HepG2 (cell line): ENCODE data around the gene MATN1. TPM values are rescaled to one million over a fixed set of nuclear protein-coding genes. Genes with fewer than 3 reads are reported as not detected.

ENCODE experiments used
- CCAR2 ChIP-seq: fragments of 200-400 bp; formaldehyde crosslinking; optimal IDR thresholded peaks from 2 replicates; pipeline ENCODE3; 2018; ENCODE audit warnings: low read depth, mild to moderate bottlenecking, low read length, moderate library complexity
- CHD4 ChIP-seq: fragments of 200-600 bp; sonication (generic); IDR thresholded peaks from 2 replicates; pipeline ENCODE4 v1.7.0; 2017; ENCODE audit warnings: mild to moderate bottlenecking, low read length, borderline replicate concordance
- CREB1 ChIP-seq, 2 experiments: fragments of 450-650 bp in 1 of 2; IDR thresholded peaks; 2 replicates each; pipeline ENCODE4 v1.6.1; 2016 to 2017; ENCODE audit warnings: control low read depth in 1 of 2, mild to moderate bottlenecking in 1 of 2, missing compliant biosample characterization in 1 of 2, missing genetic modification characterization in 1 of 2
- CTCF ChIP-seq: sonication (generic); formaldehyde crosslinking; IDR thresholded peaks from 2 replicates; pipeline ENCODE4 v1.5.0; 2020; ENCODE audit warnings: mild to moderate bottlenecking, missing genetic modification reagents, moderate library complexity
- GATAD1 ChIP-seq: IDR thresholded peaks from 2 replicates; pipeline ENCODE4 v1.6.1; 2016; ENCODE audit warnings: missing genetic modification reagents, missing compliant biosample characterization
- KLF15 ChIP-seq: sonication (generic); formaldehyde crosslinking; IDR thresholded peaks from 2 replicates; pipeline ENCODE4 v1.8.1; 2023; ENCODE audit warnings: borderline replicate concordance, mild to moderate bottlenecking, inconsistent platforms, missing genetic modification reagents, mixed read lengths
- MEIS1 ChIP-seq: sonication (generic); formaldehyde crosslinking; IDR thresholded peaks from 2 replicates; pipeline ENCODE4 v1.9.0; 2021; ENCODE audit warnings: mild to moderate bottlenecking, missing genetic modification reagents, moderate library complexity, borderline replicate concordance
- PHF20 ChIP-seq: sonication (generic); formaldehyde crosslinking; IDR thresholded peaks from 2 replicates; pipeline ENCODE4 v1.5.0; 2020; ENCODE audit warnings: mild to moderate bottlenecking, missing genetic modification reagents
- PREB ChIP-seq: sonication (generic); formaldehyde crosslinking; IDR thresholded peaks from 2 replicates; pipeline ENCODE4 v1.4.0; 2020; ENCODE audit warnings: missing genetic modification reagents
- RERE ChIP-seq: IDR thresholded peaks from 2 replicates; pipeline ENCODE4 v1.6.1; 2016; ENCODE audit warnings: low read depth, missing genetic modification reagents, missing compliant biosample characterization
- SNAPC5 ChIP-seq: sonication (generic); formaldehyde crosslinking; IDR thresholded peaks from 2 replicates; pipeline ENCODE4 v1.8.1; 2023; ENCODE audit warnings: mild to moderate bottlenecking, missing genetic modification reagents, borderline replicate concordance
- SPEN ChIP-seq: sonication (generic); formaldehyde crosslinking; IDR thresholded peaks from 2 replicates; pipeline ENCODE4 v1.5.1; 2020; ENCODE audit warnings: low read depth, mild to moderate bottlenecking, missing genetic modification reagents
- TRIM24 ChIP-seq: sonication (generic); formaldehyde crosslinking; IDR thresholded peaks from 2 replicates; pipeline ENCODE4 v1.8.0; 2022; ENCODE audit warnings: mild to moderate bottlenecking, missing genetic modification reagents
- ZFP36L1 ChIP-seq: sonication (generic); formaldehyde crosslinking; IDR thresholded peaks from 2 replicates; pipeline ENCODE4 v1.8.0; 2022; ENCODE audit warnings: mild to moderate bottlenecking, missing genetic modification reagents, moderate library complexity
- ZNF224 ChIP-seq: sonication (generic); formaldehyde crosslinking; IDR thresholded peaks from 2 replicates; pipeline ENCODE4 v1.5.0; 2020; ENCODE audit warnings: mild to moderate bottlenecking, missing genetic modification reagents
- ZNF251 ChIP-seq: sonication (generic); formaldehyde crosslinking; IDR thresholded peaks from 2 replicates; pipeline ENCODE4 v1.9.0; 2021; ENCODE audit warnings: mild to moderate bottlenecking, missing genetic modification reagents
- ZNF326 ChIP-seq: sonication (generic); formaldehyde crosslinking; IDR thresholded peaks from 2 replicates; pipeline ENCODE4 v1.4.0; 2020; ENCODE audit warnings: missing genetic modification reagents, borderline replicate concordance
- ZNF430 ChIP-seq: sonication (generic); formaldehyde crosslinking; IDR thresholded peaks from 2 replicates; pipeline ENCODE4 v1.9.0; 2021; ENCODE audit warnings: mild to moderate bottlenecking, missing genetic modification reagents
- ZNF432 ChIP-seq: sonication (generic); formaldehyde crosslinking; IDR thresholded peaks from 2 replicates; pipeline ENCODE4 v1.5.0; 2020; ENCODE audit warnings: missing genetic modification reagents, mild to moderate bottlenecking, borderline replicate concordance
- polyA plus RNA-seq, 8 experiments: library from polyadenylated mRNA; depleted of rRNA in 3 of 8; stranded (reverse) in 7 of 8; unstranded in 1 of 8; fragments of >200 nt; fragmentation: Illumina TruSeq in 4 of 8; extraction: Trizol in 4 of 8; gene quantifications; 2 replicates each; pipeline versions ENCODE4 v1.2.1 to v1.2.3, GENCODE V29; 2011 to 2016; ENCODE audit warnings: low read depth in 4 of 8, missing spikeins in 1 of 8, mixed read lengths in 1 of 8; ENCODE audit not compliant: insufficient read depth in 1 of 8
- total RNA-seq, 5 experiments: library from RNA; depleted of rRNA; stranded (reverse); fragments of >200 nt; fragmentation: Illumina TruSeq; extraction: Trizol; gene quantifications; 2 replicates each; pipeline ENCODE4 v1.2.3, GENCODE V29; 2016; ENCODE audit warnings: low read depth in 1 of 5

The MATN1 gene
- total and polyA plus RNA-seq, 2 of the 13 experiments (the other 11 are each of a cell fraction or from before 2014, with no cell fraction given): 0.04 to 0.05 TPM

- TF ChIP-seq CREB1 (IDR thresholded peaks at IDR 0.05) (peak; percentile 78), CREB1 (CRISPR knock-in tag; IDR thresholded peaks at IDR 0.05) (peak; percentile 80), PREB (no peak), RERE (CRISPR knock-in tag) (no peak), KLF15 (CRISPR knock-in tag) (peak; percentile 93; the same call in 1 of the 2 replicates), SNAPC5 (CRISPR knock-in tag) (no peak), ZNF251 (no peak), TRIM24 (CRISPR knock-in tag) (no peak), PHF20 (CRISPR knock-in tag) (peak; percentile 66; the same call in 1 of the 2 replicates), CHD4 (no peak), ZNF430 (CRISPR knock-in tag) (peak; percentile 88), CTCF (CRISPR knock-in tag) (peak; percentile 98), GATAD1 (CRISPR knock-in tag) (peak; percentile 38; the same call in 1 of the 2 replicates), ZFP36L1 (CRISPR knock-in tag) (0 out of 2 replicates have a peak, but pooled peaks have one; percentile 81), SPEN (peak; percentile 63), ZNF432 (CRISPR knock-in tag) (no peak), ZNF326 (CRISPR knock-in tag) (no peak), ZNF224 (CRISPR knock-in tag) (0 out of 2 replicates have a peak, but pooled peaks have one; percentile 37), CCAR2 (no peak), MEIS1 (CRISPR knock-in tag) (peak; percentile 85; the same call in 1 of the 2 replicates)
Observed at GRCh38 chr1:30718636-30719405, 4.6 kb downstream of the MATN1 start (continued).
